Smooth muscle cell (in vitro differentiated cells): ENCODE results near the gene ALK. TPM values are rescaled to one million over a fixed set of nuclear protein-coding genes. Genes with fewer than 3 reads are reported as not detected.

Source experiments
- DNase-seq: peaks from one replicate; lab custom pipeline; 2025; ENCODE audit not compliant: unreplicated experiment; lab: John Stamatoyannopoulos, UW
- H2AFZ ChIP-seq: fragments of 200-600 bp; sonication (generic); 2 replicates; pipeline ENCODE4 v1.6.0; 2016; ENCODE audit warnings: antibody characterized with exemption, low read depth, mild to moderate bottlenecking
- H3F3A ChIP-seq: fragments of 200-600 bp; sonication (generic); 2 replicates; pipeline ENCODE4 v1.6.0; 2017; ENCODE audit warnings: antibody characterized with exemption, low read depth
- H3K27ac ChIP-seq: fragments of 200-600 bp; sonication (generic); 2 replicates; pipeline ENCODE4 v1.5.1; 2016; ENCODE audit warnings: low read depth, mild to moderate bottlenecking
- H3K27me3 ChIP-seq: fragments of 200-600 bp; sonication (generic); 2 replicates; pipeline ENCODE4 v1.6.1; 2016; ENCODE audit warnings: low read depth, mild to moderate bottlenecking
- H3K36me3 ChIP-seq: fragments of 200-600 bp; sonication (generic); 2 replicates; pipeline ENCODE4 v1.5.1; 2016; ENCODE audit warnings: low read depth
- H3K4me1 ChIP-seq: fragments of 200-600 bp; sonication (generic); 2 replicates; pipeline ENCODE4 v1.5.1; 2016; ENCODE audit warnings: low read depth
- H3K4me2 ChIP-seq: fragments of 200-600 bp; sonication (generic); 2 replicates; pipeline ENCODE4 v1.6.0; 2016; ENCODE audit warnings: mild to moderate bottlenecking
- H3K4me3 ChIP-seq: fragments of 200-600 bp; sonication (generic); 2 replicates; pipeline ENCODE4 v1.5.1; 2016; ENCODE audit warnings: mild to moderate bottlenecking
- H3K79me2 ChIP-seq: fragments of 200-600 bp; sonication (generic); 2 replicates; pipeline ENCODE4 v1.6.0; 2016; ENCODE audit warnings: low read depth, mild to moderate bottlenecking
- H3K9ac ChIP-seq: fragments of 200-600 bp; sonication (generic); 2 replicates; pipeline ENCODE4 v1.6.0; 2016; ENCODE audit warnings: low read depth
- H3K9me3 ChIP-seq: fragments of 200-600 bp; sonication (generic); replicated peaks from 2 replicates; pipeline ENCODE4 v1.5.1; 2016; ENCODE audit warnings: low read depth
- H4K20me1 ChIP-seq: fragments of 200-600 bp; sonication (generic); 2 replicates; pipeline ENCODE4 v1.6.0; 2016; ENCODE audit warnings: low read depth
- CTCF ChIP-seq: fragments of 200-600 bp; sonication (generic); IDR thresholded peaks from 2 replicates; pipeline ENCODE4 v1.5.1; 2017; ENCODE audit warnings: borderline replicate concordance, mild to moderate bottlenecking, antibody characterized with exemption; ENCODE audit not compliant: insufficient read depth, poor library complexity, severe bottlenecking
- WGBS: methylation state at CpG from one replicate; pipeline ENCODE4 v1.1.7; 2016; ENCODE audit warnings: low lambda C conversion rate; 5-methylcytosine and 5-hydroxymethylcytosine counted together
- polyA plus RNA-seq: library from polyadenylated mRNA; unstranded; fragments of >200 nt; fragmentation: Nextera tagmentation; extraction: Ambion mirVana; gene quantifications from 2 replicates; pipeline ENCODE4 v1.2.1, GENCODE V29; 2016
- total RNA-seq: library from RNA; depleted of rRNA; stranded (reverse); fragments of >200 nt; gene quantifications from 2 replicates; pipeline ENCODE4 v1.2.3, GENCODE V29; 2014

ALK gene
- total and polyA plus RNA-seq, 2 experiments from 2014 or later: 0.13 to 0.19 TPM

- no peak overlapping the region for H2AFZ ChIP-seq
- no peak overlapping the region for H3K27ac ChIP-seq
- H3K9me3 ChIP-seq: no peaks in the 10 kb centered on the region
- H3F3A ChIP-seq: no peaks in the 10 kb centered on the region
- no peaks in the 10 kb centered on the region for H4K20me1 ChIP-seq
- H3K4me3 ChIP-seq: no peak overlapping the region
- H3K4me1 ChIP-seq: no peaks in the 10 kb centered on the region
- no peaks in the 10 kb centered on the region for H3K36me3 ChIP-seq
- TF ChIP-seq CTCF: no peak
- H3K27me3 ChIP-seq: peaks cover 12% of the 10 kb centered on the region
- H3K79me2 ChIP-seq: no peaks in the 10 kb centered on the region
- DNase-seq: no peak
- no peak overlapping the region for H3K4me2 ChIP-seq
- no peak overlapping the region for H3K9ac ChIP-seq
- WGBS: 89% methylated on average over 1 of the region's 1 CpG
Observed at GRCh38 chr2:29780906-29781305, 140.5 kb downstream of the ALK start.

- Histone ChIP-seq H3K4me3 (no peak overlapping the region), H3F3A (no peaks in the 10 kb centered on the region), H3K27me3 (no peaks in the 10 kb centered on the region), H3K9me3 (no peaks in the 10 kb centered on the region), H3K9ac (no peak overlapping the region), H2AFZ (no peak overlapping the region), H3K4me2 (no peak overlapping the region), H3K4me1 (no peaks in the 10 kb centered on the region), H3K27ac (no peak overlapping the region), H4K20me1 (no peaks in the 10 kb centered on the region), H3K36me3 (no peaks in the 10 kb centered on the region), H3K79me2 (no peaks in the 10 kb centered on the region)
- WGBS: 51% methylated on average over 2 of the region's 2 CpGs
- TF ChIP-seq CTCF: no peak
- DNase-seq: no peak
Observed at GRCh38 chr2:29777161-29777560, 144.2 kb downstream of the ALK start.

- H3F3A ChIP-seq: no peaks in the 10 kb centered on the region
- no peak overlapping the region for H2AFZ ChIP-seq
- H3K4me1 ChIP-seq: no peaks in the 10 kb centered on the region
- no peaks in the 10 kb centered on the region for H3K36me3 ChIP-seq
- no peaks in the 10 kb centered on the region for H3K27me3 ChIP-seq
- 44% methylated on average over 3 of the region's 3 CpGs for WGBS
- H3K9ac ChIP-seq: no peak overlapping the region
- H3K4me2 ChIP-seq: no peak overlapping the region
- H3K79me2 ChIP-seq: no peaks in the 10 kb centered on the region
- no peak for TF ChIP-seq CTCF
- DNase-seq: no peak
- H3K9me3 ChIP-seq: no peaks in the 10 kb centered on the region
- no peaks in the 10 kb centered on the region for H4K20me1 ChIP-seq
- no peak overlapping the region for H3K27ac ChIP-seq
- H3K4me3 ChIP-seq: no peak overlapping the region
Observed at GRCh38 chr2:29776406-29776805, 145.0 kb downstream of the ALK start.

- Histone ChIP-seq H3K4me1 (no peaks in the 10 kb centered on the region), H3K36me3 (no peaks in the 10 kb centered on the region), H3K79me2 (no peaks in the 10 kb centered on the region), H3K4me3 (no peak overlapping the region), H3K27me3 (no peaks in the 10 kb centered on the region), H3K9me3 (no peaks in the 10 kb centered on the region), H3K9ac (no peak overlapping the region), H3F3A (no peaks in the 10 kb centered on the region), H4K20me1 (no peaks in the 10 kb centered on the region), H2AFZ (no peak overlapping the region), H3K4me2 (no peak overlapping the region), H3K27ac (no peak overlapping the region)
- WGBS: 64% methylated on average over 1 of the region's 1 CpG
- TF ChIP-seq CTCF: no peak
- DNase-seq: no peak
Observed at GRCh38 chr2:29775937-29776336, 145.4 kb downstream of the ALK start.
